SK-N-SH (cell line): ENCODE data around the gene PLXNA4. TPM values are rescaled to one million over a fixed set of nuclear protein-coding genes. Genes with fewer than 3 reads are reported as not detected.

ENCODE experiments used
- CTCF ChIA-PET: fragments of 300-600, 350-600 bp; formaldehyde crosslinking; extraction: SDS; loops from one replicate; lab custom pipeline; 2021; lab: Yijun Ruan, JAX
- POLR2A ChIA-PET: fragments of 350-600 bp; sonication (Branson Sonifier 250); formaldehyde crosslinking; extraction: SDS; loops from one replicate; lab custom pipeline; 2020; ENCODE audit warnings: antibody characterized with exemption, inconsistent platforms; lab: Yijun Ruan, JAX
- DNase-seq: peaks from one replicate; pipeline ENCODE4 v3.0.0; 2012
- H2AFZ ChIP-seq: fragments of 200-600 bp; sonication (generic); 2 replicates; pipeline ENCODE4 v1.8.1; 2016; ENCODE audit warnings: antibody characterized with exemption, mild to moderate bottlenecking, low read depth
- H3F3A ChIP-seq: fragments of 200-600 bp; sonication (generic); replicated peaks from 2 replicates; pipeline ENCODE3; 2016; ENCODE audit warnings: antibody characterized with exemption, mild to moderate bottlenecking; ENCODE audit not compliant: insufficient read depth
- H3K27ac ChIP-seq, 2 experiments: fragments of 200-500 bp in 1 of 2; fragments of 200-600 bp in 1 of 2; sonication (Bioruptor generic) in 1 of 2; sonication (generic), shearing (Covaris generic) in 1 of 2; 2 replicates each; pipeline versions ENCODE4 v1.5.1 to v1.6.1; 2014 to 2016; ENCODE audit warnings: low read depth in 2 of 2, inconsistent platforms in 1 of 2, low read length in 1 of 2, mild to moderate bottlenecking in 1 of 2, mixed read lengths in 1 of 2
- H3K27me3 ChIP-seq: fragments of 200-600 bp; sonication (generic), shearing (Covaris generic); 2 replicates; pipeline ENCODE4 v1.6.1; 2016; ENCODE audit warnings: mixed run types; ENCODE audit not compliant: insufficient read depth
- H3K36me3 ChIP-seq, 2 experiments: fragments of 200-500 bp in 1 of 2; fragments of 200-600 bp in 1 of 2; sonication (Bioruptor generic) in 1 of 2; sonication (generic) in 1 of 2; replicated peaks in 1 of 2; 2 replicates each; pipeline versions ENCODE3 to v1.5.1; 2014 to 2016; ENCODE audit warnings: low read length in 1 of 2, mild to moderate bottlenecking in 1 of 2; ENCODE audit not compliant: insufficient read depth in 2 of 2, control insufficient read depth in 1 of 2
- H3K4me1 ChIP-seq, 2 experiments: fragments of 200-500 bp in 1 of 2; fragments of 200-600 bp in 1 of 2; sonication (Bioruptor generic) in 1 of 2; sonication (generic), shearing (Covaris generic) in 1 of 2; 2 replicates each; pipeline versions ENCODE4 v1.5.1 to v1.6.1; 2014 to 2016; ENCODE audit warnings: low read depth in 1 of 2, low read length in 1 of 2, mixed run types in 1 of 2; ENCODE audit not compliant: insufficient read depth in 2 of 2, control insufficient read depth in 1 of 2
- H3K4me2 ChIP-seq: fragments of 200-600 bp; sonication (generic), shearing (Covaris generic); 2 replicates; pipeline ENCODE4 v1.6.1; 2017; ENCODE audit warnings: mixed run types
- H3K4me3 ChIP-seq, 2 experiments: fragments of 200-500 bp in 1 of 2; fragments of 200-600 bp in 1 of 2; sonication (Bioruptor generic) in 1 of 2; sonication (generic), shearing (Covaris generic) in 1 of 2; 2 replicates each; pipeline versions ENCODE4 v1.5.1 to v1.8.1; 2014 to 2016; ENCODE audit warnings: low read depth in 2 of 2, inconsistent platforms in 1 of 2, low read length in 1 of 2, mild to moderate bottlenecking in 1 of 2, mixed read lengths in 1 of 2, moderate library complexity in 1 of 2
- H3K79me2 ChIP-seq: fragments of 200-600 bp; sonication (generic); 2 replicates; pipeline ENCODE4 v1.8.1; 2017; ENCODE audit warnings: mild to moderate bottlenecking; ENCODE audit not compliant: insufficient read depth
- H3K9ac ChIP-seq: fragments of 200-600 bp; sonication (generic); 2 replicates; pipeline ENCODE4 v1.6.1; 2017; ENCODE audit warnings: mixed run types
- H3K9me2 ChIP-seq: fragments of 200-600 bp; sonication (generic); 2 replicates; pipeline ENCODE4 v1.6.1; 2017; ENCODE audit warnings: mixed run types
- H3K9me3 ChIP-seq: fragments of 200-600 bp; sonication (generic); 2 replicates; pipeline ENCODE4 v1.6.1; 2017; ENCODE audit warnings: mixed run types, mild to moderate bottlenecking, moderate library complexity
- H4K20me1 ChIP-seq: fragments of 200-600 bp; sonication (generic); 2 replicates; pipeline ENCODE4 v1.6.1; 2017; ENCODE audit warnings: mild to moderate bottlenecking, mixed run types; ENCODE audit not compliant: insufficient read depth
- CHD2 ChIP-seq: fragments of 150-350 bp; IDR thresholded peaks from 2 replicates; pipeline ENCODE4 v1.6.1; 2018; ENCODE audit warnings: low read length; ENCODE audit not compliant: partially characterized antibody
- ELF1 ChIP-seq: IDR thresholded peaks from 2 replicates; pipeline ENCODE4 v1.4.0; 2012
- FOXM1 ChIP-seq: IDR thresholded peaks from 2 replicates; pipeline ENCODE4 v1.4.0; 2012; ENCODE audit warnings: low read depth, mild to moderate bottlenecking
- NFIC ChIP-seq: IDR thresholded peaks from 2 replicates; pipeline ENCODE4 v1.4.0; 2012; ENCODE audit warnings: borderline replicate concordance
- REST ChIP-seq: IDR thresholded peaks from 2 replicates; pipeline ENCODE4 v1.6.1; 2012; ENCODE audit warnings: mild to moderate bottlenecking, low read depth, low read length, moderate library complexity
- SMC3 ChIP-seq: IDR thresholded peaks from 2 replicates; pipeline ENCODE4 v1.6.1; 2012; ENCODE audit warnings: low read depth, low read length, improper control_type of control experiment
- TCF12 ChIP-seq: IDR thresholded peaks from 2 replicates; pipeline ENCODE4 v1.4.0; 2012
- USF2 ChIP-seq: fragments of 150-350 bp; IDR thresholded peaks from 2 replicates; pipeline ENCODE4 v1.6.1; 2017; ENCODE audit warnings: antibody characterized with exemption, low read length, low read depth, borderline replicate concordance
- WGBS: methylation state at CpG from one replicate; pipeline ENCODE4 v1.1.6; 2017; ENCODE audit warnings: low lambda C conversion rate; 5-methylcytosine and 5-hydroxymethylcytosine counted together
- polyA plus RNA-seq, 3 experiments: library from polyadenylated mRNA; depleted of rRNA; stranded (reverse); fragments of >200 nt; gene quantifications; 2 replicates each; pipeline ENCODE4 v1.2.3, GENCODE V29; 2012
- TF ChIP-seq, protein P1 (sequence below): IDR thresholded peaks from 2 replicates; pipeline ENCODE4 v1.4.0; 2012; ENCODE audit warnings: low read depth, borderline replicate concordance
- TF ChIP-seq, protein P2 (sequence below): fragments of 200-600 bp; sonication (generic); IDR thresholded peaks from 2 replicates; pipeline ENCODE4 v1.6.1; 2017; ENCODE audit warnings: antibody characterized with exemption, mild to moderate bottlenecking, moderate library complexity

The PLXNA4 gene
- polyA plus RNA-seq, 1 of the 3 experiments (the other 2 are of a cell fraction) = 2.4 TPM

DNA sequence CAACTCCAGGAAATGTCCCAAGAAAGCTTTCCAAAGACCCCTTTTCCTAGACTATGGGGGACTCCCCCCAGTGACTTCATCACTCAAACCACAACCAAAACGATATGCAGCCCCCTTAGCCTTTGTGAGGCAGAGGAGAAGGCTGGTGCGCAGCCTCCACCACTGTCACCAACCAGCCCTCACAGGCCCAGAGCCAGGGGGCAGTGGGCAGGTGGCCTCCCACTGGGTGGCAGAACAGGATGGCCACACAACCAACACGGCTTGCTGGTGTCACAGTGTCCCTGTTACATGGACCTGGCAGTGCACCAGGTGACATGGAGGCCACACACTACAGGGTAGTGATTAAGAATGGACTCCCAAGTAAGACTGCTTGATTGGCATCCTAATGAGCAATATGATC is 172.0 kb downstream of the PLXNA4 start:
- Histone ChIP-seq H3K4me3 (no peak overlapping the region), H2AFZ (no peak overlapping the region), H3K4me2 (no peak overlapping the region), H3K9ac (no peak overlapping the region), H3K36me3 (no peaks in the 10 kb centered on the region), H3K27me3 (no peaks in the 10 kb centered on the region; the same call in 1 of the 2 replicates), H3K9me2 (no peaks in the 10 kb centered on the region), H3K27ac (no peak overlapping the region), H4K20me1 (0 out of 2 replicates have a peak, but pooled peaks cover 7% of the 10 kb centered on the region), H3K79me2 (no peaks in the 10 kb centered on the region), H3F3A (peaks cover 8% of the 10 kb centered on the region), H3K4me1 (peaks cover 8 to 35% of the 10 kb centered on the region in 2 experiments; a peak in 3 of 4 replicates), H3K9me3 (no peaks in the 10 kb centered on the region)
- WGBS = 65% methylated on average over 3 of the region's 3 CpGs
- TF ChIP-seq, protein P1, sequence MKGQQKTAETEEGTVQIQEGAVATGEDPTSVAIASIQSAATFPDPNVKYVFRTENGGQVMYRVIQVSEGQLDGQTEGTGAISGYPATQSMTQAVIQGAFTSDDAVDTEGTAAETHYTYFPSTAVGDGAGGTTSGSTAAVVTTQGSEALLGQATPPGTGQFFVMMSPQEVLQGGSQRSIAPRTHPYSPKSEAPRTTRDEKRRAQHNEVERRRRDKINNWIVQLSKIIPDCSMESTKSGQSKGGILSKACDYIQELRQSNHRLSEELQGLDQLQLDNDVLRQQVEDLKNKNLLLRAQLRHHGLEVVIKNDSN = no peak
- no peak for TF ChIP-seq CHD2
- TF ChIP-seq NFIC = no peak
- TF ChIP-seq USF2 = no peak
- TF ChIP-seq REST = no peak
- TF ChIP-seq ELF1 = no peak
- TF ChIP-seq SMC3 = no peak
- TF ChIP-seq TCF12 = no peak
- no peak for TF ChIP-seq FOXM1
- TF ChIP-seq, protein P2, sequence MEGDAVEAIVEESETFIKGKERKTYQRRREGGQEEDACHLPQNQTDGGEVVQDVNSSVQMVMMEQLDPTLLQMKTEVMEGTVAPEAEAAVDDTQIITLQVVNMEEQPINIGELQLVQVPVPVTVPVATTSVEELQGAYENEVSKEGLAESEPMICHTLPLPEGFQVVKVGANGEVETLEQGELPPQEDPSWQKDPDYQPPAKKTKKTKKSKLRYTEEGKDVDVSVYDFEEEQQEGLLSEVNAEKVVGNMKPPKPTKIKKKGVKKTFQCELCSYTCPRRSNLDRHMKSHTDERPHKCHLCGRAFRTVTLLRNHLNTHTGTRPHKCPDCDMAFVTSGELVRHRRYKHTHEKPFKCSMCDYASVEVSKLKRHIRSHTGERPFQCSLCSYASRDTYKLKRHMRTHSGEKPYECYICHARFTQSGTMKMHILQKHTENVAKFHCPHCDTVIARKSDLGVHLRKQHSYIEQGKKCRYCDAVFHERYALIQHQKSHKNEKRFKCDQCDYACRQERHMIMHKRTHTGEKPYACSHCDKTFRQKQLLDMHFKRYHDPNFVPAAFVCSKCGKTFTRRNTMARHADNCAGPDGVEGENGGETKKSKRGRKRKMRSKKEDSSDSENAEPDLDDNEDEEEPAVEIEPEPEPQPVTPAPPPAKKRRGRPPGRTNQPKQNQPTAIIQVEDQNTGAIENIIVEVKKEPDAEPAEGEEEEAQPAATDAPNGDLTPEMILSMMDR = no peak
- no peak for DNase-seq
- POLR2A ChIA-PET = no interaction called here
- CTCF ChIA-PET = interaction anchor here (1.0 to 3.5 kb wide), 4 partner anchors 10 to 483 kb away, joined by 3 to 22 read pairs (median 4); no protein-coding TSS in a partner anchor
